ENCODE measurements around the gene PCBP4.

GRCh38 chr3:51968883-51969678, 1.8 kb upstream of the PCBP4 start:
- TF ChIP-seq CTCF (conservative IDR thresholded peaks at IDR 0.05; ENCODE audit: low read length) (no peak), EZH2phosphoT487 (IDR thresholded peaks at IDR 0.05; ENCODE audit: borderline replicate concordance) (no peak)

Measured in Loucy (cell line).